Activated effector memory CD4-positive, alpha-beta T cell treated with Interleukin-2 at 50 U/mL for 16 hours (primary cell): ENCODE results near the gene SLCO1B1.
"Not testable (repeated sequence)": the region's sequence is repeated elsewhere in the genome, so short reads cannot be mapped to it uniquely, and the experiment has no call there.

Experiments used
- DNase-seq: peaks from one replicate; pipeline ENCODE4 v3.0.0-alpha.2; 2020

The SLCO1B1 gene, protein sequence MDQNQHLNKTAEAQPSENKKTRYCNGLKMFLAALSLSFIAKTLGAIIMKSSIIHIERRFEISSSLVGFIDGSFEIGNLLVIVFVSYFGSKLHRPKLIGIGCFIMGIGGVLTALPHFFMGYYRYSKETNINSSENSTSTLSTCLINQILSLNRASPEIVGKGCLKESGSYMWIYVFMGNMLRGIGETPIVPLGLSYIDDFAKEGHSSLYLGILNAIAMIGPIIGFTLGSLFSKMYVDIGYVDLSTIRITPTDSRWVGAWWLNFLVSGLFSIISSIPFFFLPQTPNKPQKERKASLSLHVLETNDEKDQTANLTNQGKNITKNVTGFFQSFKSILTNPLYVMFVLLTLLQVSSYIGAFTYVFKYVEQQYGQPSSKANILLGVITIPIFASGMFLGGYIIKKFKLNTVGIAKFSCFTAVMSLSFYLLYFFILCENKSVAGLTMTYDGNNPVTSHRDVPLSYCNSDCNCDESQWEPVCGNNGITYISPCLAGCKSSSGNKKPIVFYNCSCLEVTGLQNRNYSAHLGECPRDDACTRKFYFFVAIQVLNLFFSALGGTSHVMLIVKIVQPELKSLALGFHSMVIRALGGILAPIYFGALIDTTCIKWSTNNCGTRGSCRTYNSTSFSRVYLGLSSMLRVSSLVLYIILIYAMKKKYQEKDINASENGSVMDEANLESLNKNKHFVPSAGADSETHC

DNA sequence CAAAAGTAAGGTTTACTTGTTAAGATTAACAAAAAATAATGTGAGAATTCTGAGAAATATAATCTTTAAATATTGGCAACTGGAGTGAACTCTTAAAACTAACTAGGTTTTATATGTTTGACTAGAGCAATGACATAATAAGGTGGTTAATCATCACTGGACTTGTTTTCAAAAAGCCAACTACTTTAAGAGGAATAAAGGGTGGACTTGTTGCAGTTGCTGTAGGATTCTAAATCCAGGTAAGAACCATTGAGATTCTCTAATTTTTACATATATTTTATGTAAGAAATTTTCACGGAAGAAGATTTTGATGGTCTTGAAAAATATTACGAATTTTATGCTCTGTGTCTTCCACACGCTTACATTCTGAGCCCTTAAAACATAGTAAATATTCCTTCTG is at the start of gene SLCO1B1:
Gene SLCO1B1, plus strand, starts transcription at position 197 of the 400 bp plus-strand sequence. CDS start 10,381 bp downstream, outside the sequence.
- no peak for DNase-seq

DNA sequence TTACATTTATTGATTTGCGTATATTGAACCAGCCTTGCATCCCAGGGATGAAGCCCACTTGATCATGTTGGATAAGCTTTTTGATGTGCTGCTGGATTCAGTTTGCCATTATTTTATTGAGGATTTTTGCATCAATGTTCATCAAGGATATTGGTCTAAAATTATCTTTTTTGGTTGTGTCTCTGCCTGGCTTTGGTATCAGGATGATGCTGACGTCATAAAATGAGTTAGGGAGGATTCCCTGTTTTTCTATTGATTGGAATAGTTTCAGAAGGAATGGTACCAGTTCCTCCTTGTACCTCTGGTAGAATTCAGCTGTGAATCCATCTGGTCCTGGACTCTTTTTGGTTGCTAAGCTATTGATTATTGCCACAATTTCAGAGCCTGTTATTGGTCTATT is 46.2 kb upstream of the SLCO1B1 start:
- not testable (repeated sequence) for DNase-seq

DNA sequence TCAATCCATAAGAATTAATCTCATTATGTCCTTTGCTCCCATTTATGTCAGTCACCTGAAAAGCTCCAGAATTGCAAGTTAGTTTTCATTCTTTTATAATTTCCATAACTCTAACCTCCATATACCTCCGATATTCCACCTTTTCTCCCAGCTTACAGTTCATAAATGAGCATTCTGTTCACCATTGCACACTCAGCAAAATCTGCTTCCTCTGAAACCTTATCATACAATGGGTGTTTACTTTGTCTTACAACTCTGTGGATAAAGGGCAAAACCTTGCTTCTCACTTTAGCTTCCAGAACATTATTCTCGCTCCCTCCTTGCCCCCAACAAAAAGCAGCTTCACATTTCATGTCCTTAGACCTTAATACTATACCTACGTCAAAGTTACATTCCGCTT is 19.3 kb upstream of the SLCO1B1 start:
- DNase-seq = no peak

DNA sequence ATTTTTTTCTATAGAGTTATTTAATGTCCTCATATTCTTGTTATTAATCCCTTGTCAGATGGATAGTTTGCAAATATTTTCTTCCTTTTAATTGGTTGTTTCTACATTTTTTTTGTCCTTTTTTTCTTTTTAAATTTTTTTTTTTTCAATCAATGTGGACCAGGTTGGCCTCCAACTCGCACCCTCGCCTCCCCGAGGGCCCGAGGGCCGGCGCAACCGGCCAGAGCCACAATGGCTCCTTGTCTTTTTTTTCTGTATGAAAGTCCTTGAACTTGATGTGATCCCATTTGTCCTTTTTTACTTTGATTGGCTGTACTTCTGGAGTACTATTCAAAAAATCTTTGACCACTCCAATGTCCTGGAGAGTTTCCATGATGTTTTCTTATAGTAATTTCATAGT is 17.7 kb upstream of the SLCO1B1 start:
- no peak for DNase-seq

DNA sequence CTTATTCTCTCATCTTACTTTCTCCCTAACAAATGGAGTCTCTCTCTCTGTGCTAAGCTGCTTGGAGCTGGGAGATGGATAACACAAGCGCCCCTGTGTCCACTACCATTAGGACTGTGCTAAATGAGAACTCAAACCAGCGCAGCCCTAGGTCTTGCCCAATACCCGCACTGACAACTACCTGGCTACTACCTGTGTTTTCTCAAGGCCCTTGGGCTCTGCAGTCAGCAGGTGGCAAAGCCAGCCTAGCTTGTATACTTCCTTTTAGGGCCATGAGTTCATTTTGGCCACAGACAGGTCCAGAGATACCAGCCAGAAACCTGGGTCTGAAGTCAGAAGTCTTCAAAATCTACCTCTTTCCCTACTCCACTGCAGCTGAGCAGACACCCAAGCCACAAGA is 13.0 kb upstream of the SLCO1B1 start:
- DNase-seq = no peak

DNA sequence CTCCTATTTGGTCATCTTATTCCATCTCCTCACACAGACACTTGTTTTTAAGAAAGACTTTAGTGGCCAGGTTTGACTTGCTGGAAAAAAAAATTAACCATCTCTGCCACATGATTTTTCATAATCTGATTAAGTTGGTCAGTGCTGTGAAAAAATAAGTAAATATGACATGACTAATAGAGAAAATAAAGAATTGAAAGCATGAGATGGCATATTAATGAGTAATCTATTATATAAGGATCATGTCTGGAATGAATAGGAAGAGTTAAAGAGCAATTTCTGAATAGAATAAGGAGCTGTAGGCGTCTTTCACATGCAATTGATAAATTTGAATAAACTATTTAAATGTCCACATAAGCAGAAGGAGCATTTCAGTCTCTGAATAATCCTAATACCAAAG is 12.2 kb upstream of the SLCO1B1 start:
- no peak for DNase-seq

DNA sequence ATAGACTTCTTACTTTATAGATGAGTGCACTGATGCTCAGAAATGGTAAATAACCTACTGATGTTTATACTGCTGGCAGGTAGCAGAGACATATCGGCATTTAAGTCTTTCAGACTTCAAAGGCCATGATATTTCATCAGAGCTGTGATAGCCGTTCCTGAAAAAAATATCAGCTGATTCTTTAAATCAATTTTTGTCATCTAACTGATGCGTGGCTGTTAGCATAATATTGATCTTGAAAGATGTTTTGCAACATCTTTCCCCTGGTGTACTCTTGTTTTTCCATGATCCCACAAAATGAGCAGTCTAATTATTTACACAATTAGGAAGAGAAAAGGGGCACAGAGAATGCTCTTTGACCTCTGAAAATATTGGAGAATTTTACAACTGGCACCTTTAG is 1.6 kb upstream of the SLCO1B1 start:
- DNase-seq = no peak

DNA sequence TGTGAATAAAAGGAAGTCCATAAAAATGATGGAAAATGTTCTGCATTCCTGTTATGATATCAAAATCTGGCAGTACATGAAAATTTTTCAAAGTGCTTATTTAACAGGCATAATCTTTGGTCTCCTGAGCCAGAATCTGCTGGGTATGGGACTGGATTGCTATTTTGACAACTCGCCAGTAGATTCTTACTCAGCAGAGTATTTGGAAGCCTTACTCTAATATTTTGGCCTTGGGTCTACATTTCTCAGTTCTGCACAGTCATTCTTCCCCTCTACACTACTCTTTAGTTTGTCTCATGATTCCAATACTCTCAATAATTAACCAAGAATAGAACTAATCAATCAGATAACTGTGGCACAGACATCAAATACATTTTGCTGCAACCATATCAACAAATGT is 1.1 kb upstream of the SLCO1B1 start:
- no peak for DNase-seq

DNA sequence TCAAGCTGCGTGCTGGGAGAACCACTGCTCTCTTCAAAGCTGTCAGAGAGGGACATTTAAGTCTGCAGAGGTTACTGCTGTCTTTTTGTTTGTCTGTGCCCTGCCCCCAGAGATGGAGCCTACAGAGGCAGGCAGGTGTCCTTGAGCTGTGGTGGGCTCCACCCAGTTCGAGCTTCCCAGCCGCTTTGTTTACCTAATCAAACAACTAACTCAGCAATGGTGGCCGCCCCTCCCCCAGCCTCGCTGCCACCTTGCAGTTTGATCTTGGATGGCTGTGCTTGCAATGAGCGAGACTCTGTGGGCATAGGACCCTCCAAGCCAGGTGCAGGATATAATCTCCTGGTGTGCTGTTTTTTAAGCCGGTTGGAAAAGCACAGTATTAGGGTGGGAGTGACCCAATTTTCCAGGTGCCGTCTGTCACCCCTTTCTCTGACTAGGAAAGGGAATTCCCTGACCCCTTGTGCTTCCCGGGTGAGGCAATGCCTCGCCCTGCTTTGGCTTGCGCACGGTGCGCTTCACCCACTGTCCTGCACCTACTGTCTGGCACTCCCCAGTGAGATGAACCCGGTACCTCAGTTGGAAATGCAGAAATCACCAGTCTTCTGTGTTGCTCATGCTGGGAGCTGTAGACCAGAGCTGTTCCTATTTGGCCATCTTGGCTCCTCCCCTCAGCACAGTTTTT is 6.5 kb downstream of the SLCO1B1 start:
- DNase-seq = not testable (repeated sequence)

DNA sequence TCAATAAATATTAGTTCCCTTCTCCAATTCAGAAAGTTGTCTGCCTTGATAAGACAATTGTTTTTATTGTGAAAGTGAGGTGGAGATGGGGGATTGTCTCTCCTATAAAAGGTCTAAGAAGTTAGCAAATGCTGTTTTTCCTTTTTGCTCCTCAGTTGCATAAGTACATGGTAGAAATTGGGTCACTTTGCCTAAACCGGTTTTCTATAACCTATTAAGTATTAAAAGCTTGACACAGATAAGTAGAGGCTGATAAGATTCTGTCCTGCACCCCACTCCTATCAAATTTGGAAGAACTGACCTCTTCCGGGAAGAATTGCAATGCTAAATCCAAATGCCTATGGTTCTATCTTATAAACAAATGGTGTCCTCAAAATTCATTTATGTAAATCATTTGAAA is 7.0 kb downstream of the SLCO1B1 start:
- no peak for DNase-seq

DNA sequence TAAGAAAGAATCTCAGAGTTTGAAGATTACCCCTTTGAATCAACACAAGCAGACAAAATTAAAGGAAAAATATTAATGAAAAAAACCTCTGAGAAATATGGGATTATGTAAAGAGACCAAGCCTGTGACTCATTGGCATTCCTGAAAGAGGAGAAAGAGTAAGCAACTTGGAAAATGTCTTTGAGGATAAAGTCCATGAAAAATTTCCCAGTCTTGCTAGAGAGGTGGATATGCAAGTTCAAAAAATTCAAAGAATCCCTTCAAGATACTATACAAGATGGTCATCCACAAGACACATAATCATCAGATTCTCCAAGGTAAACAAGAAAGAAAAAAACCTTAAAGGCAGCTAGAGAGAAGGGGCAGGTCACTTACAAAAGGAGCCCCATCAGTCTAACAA is 13.3 kb downstream of the SLCO1B1 start:
- DNase-seq = no peak

DNA sequence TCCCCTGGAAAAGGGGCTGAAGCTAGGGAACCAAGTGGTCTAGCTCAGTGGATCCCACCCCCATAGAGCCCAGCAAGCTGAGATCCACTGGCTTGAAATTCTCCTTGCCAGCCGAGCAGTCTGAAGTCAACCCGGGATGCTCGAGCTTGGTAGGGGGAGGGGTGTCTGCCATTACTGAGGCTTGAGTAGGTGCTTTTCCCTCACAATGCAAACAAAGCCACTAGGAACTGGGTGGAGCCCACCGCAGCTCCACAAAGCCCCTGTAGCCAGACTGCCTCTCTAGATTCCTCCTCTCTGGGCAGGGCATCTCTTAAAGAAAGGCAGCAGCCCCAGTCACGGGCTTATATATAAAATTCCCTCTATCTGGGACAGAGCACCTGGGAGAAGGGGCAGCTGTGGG is 18.9 kb downstream of the SLCO1B1 start:
- not testable (repeated sequence) for DNase-seq

DNA sequence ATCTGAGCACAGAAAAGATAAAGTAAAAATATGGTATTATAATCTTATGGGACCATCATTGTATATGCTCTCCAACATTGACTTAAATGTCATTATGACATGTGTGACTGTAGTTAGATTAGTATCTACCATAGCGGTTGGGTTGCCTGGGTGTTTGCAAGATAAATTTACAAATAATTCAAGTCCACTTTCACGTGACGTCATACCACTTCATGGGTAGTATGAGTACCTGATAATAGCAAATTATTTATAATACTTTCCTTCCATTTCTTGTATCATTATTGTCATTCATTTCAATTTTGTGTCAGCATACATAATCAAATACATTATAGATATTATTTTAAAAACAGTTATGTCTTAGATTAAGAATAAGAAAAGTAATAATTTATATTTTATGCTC is 20.2 kb downstream of the SLCO1B1 start:
- DNase-seq = no peak

DNA sequence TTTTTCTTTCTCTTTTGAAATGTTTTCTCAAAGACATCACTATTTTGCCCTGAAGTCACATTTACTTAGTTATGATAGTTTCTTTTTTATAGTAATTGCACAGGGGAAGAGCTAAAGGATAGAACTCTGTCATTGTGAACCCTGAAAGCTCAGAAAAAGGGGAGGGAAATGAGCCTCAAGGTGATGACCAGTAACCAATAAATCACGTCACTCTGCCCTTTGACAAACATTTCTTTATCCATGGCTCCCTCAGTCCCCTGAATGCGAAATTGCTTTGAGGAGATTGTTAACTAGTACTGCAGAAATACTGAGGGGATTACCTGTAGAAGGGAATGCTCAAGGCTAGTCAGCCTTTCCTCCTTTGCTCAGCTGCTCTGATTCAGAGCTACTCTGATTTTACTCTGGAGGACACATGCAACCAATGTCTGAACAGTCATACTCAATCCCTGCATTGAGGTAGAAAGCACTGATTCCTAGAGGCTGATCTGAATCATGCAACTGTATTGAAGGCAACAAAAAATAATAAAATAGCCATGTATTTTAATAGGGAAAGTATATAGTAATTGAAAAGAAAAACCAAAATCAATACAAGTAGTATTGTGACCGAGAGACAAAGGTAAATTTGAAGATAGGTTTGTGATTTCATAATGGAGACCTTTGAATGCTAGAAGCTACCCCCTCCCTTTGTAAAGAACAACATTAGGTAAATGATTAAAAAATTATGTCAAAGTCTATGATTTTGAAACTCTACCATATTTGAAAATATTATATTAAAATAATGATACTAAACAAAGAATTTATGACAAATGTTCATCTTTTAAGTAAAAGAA is 24.7 kb downstream of the SLCO1B1 start:
- DNase-seq = no peak

DNA sequence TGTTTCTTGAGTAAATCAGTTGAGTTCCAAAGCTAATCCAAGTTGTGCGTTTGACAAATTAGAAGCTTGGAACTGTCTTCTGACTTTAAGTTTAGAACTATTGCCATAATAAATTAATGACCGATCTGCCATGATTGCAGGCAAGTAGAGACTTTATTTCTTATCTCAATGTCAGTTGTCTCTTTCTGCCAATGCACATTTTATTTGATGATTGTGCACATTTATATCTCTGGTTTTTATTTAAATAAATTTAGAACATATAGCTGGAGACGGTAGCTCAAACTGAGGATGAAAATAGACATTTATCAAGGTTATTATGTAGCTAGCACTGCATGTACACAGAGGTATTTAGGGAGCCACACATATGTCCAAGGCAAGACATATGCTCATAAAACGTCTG is 34.1 kb downstream of the SLCO1B1 start:
- no peak for DNase-seq

DNA sequence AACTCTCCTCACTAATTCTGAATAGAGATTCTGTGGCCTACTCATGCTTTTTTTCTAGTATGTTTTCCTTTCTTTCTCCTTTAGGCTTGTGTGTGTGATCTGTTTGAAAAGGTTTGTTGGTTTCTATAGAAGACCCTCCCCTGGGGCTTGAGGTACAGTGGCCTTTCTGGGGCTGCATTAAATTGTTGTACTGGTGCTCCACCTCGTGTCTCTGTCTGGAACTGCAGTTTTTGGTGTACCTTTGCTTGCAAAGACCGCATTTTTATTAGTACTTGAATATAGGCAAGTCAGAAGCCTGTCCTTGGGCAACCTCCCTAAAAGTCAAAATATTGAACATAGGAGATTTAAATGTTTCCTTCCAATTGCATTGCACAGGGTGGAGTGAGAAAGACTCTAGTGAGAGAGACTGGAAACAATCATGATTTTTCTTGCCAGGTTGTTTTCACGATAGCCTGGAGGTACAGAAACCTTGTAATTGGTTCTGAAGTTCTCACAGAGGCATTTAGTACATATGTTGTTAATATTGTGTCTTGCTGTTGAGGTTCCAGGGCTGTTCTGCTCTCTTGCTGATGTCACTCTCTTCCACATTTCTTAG is 39.0 kb downstream of the SLCO1B1 start:
- no peak for DNase-seq

DNA sequence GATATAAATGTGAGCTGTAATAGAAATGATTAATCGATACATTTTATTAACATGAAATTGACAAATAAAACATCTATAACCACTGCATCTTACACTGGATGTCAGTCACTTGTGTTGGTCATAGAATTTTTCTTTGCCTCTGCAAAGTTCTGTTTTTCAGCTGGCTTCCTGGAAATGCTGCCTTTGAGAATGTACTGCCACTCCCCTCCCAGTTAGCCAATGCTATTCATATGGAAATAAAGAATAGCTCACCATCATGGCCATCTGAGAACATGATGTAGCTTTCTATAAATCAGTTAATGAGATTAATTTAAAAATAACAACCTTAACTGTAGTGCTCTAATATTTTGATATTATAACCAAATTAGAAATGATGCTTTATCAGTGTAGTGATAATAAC is 41.1 kb downstream of the SLCO1B1 start:
- DNase-seq = no peak

DNA sequence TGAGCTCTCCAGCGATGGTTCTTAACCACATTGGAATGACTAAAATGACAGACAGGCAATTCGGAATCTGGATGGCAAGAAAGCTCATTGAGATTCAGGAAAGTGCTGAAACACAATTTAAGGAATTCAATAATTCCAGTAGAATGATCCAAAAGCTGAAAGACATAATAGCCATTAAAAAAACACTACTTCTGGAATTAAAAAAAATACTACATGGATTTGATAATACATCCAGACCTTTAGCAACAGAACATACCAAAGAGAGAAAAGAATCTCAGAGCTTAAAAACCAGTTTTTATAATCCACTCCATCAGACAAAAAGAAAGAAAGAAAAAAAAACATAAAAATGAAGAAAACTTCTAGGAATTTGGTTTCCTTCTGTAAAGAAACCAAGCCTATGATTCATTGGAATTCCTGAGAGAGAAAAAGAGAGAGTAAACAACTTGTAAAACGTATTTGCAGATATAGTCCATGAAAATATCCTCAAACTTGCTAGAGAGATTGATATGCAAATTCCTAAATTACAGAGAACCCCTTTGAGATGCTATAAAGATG is 52.8 kb downstream of the SLCO1B1 start:
- DNase-seq = no peak

DNA sequence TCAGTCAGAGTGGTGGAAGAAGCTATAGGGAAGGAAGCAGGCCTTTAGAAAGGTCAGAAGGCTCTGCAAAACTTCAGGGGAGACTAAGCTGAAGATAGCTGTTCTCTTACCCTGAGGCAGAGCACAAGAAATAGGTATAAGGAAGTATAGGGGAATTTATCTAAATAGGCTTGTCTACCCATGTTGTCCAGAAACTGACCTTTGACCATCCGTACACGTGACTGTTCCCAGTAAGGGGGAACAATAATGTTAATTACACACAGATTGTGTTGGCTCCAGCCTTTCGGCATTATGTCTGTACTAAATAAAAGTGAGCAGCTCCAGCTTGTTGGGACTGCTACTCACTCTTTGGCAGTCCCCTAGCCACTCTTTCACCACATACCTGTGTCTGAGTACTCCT is 59.0 kb downstream of the SLCO1B1 start:
- no peak for DNase-seq

DNA sequence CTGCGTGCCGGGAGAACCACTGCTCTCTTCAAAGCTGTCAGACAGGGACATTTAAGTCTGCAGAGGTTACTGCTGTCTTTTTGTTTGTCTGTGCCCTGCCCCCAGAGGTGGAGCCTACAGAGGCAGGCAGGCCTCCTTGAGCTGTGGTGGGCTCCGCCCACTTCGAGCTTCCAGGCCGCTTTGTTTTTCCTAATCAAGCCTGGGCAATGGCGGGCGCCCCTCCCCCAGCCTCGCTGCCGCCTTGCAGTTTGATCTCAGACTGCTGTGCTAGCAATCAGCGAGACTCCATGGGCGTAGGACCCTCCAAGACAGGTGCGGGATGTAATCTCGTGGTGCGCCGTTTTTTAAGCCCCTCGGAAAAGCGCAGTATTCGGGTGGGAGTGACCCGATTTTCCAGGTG is 83.4 kb downstream of the SLCO1B1 start:
- DNase-seq = not testable (repeated sequence)

DNA sequence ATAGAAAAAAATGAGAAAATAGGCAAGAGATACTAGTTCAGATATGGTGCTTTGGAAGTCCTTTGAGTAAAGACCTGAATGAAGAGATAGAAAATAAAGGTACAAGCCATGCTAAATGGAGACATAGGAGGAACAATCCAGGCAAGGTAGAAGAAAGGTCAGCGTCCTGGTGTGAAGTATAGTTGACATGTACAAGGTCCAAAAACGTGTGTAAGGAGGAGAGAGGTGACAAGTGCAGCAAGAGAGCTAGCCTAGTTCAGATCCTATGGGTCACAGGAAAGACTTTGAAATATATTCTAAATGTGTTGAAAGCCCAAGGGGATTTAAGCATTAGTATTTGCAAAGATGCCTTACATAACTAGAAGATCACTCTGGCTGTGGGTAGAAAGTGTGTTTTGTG is 88.2 kb downstream of the SLCO1B1 start:
- no peak for DNase-seq

DNA sequence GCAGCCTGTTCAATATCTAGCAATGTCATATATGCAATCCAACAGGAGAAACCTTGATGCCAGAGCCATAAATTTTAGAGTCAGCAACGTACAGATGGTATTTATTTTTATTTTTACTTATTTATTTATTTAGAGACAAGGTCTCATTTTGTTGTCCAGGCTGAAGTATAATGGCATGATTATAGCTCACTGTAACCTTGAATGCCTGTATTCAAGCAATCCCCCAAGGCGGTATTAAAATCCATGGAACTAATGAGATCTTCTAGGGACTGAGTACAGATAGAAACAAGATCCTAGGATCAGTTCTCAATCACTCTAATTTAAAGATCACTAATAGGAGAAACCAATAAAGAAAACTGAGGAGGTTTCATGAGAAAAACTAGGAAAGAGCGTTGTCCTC is 89.3 kb downstream of the SLCO1B1 start:
- no peak for DNase-seq
